Stimulated activated CD8-positive, alpha-beta memory T cell treated with anti-CD3 and anti-CD28 coated beads, Interleukin-4, amount 100 ng/mL, for 1 hour (primary cell): ENCODE data around the gene SLC34A2.
"Not testable (repeated sequence)": the region's sequence is repeated elsewhere in the genome, so short reads cannot be mapped to it uniquely, and the experiment has no call there.

Experiments used
- DNase-seq, 2 donors: peaks; one replicate each; pipeline ENCODE4 v3.0.0-alpha.2; 2020; ENCODE audit warnings: low read depth in 2 of 2, low spot score in 1 of 2

Gene SLC34A2

GRCh38 chr4:25654971-25655963 lies at the start of gene SLC34A2:
Gene SLC34A2 (plus strand): TSS chr4:25655851. CDS start chr4:25662501, 6,650 bp downstream.
- DNase-seq, result no peak

GRCh38 chr4:25608644-25609043 lies 47.0 kb upstream of the SLC34A2 start:
- DNase-seq, result no peak

- DNase-seq, result no peak
Observed at GRCh38 chr4:25609976-25610375, 45.7 kb upstream of the SLC34A2 start.

GRCh38 chr4:25613613-25614012 lies 42.0 kb upstream of the SLC34A2 start:
- DNase-seq, result not testable (repeated sequence)

GRCh38 chr4:25614807-25615206 lies 40.8 kb upstream of the SLC34A2 start:
- no peak for DNase-seq

DNA sequence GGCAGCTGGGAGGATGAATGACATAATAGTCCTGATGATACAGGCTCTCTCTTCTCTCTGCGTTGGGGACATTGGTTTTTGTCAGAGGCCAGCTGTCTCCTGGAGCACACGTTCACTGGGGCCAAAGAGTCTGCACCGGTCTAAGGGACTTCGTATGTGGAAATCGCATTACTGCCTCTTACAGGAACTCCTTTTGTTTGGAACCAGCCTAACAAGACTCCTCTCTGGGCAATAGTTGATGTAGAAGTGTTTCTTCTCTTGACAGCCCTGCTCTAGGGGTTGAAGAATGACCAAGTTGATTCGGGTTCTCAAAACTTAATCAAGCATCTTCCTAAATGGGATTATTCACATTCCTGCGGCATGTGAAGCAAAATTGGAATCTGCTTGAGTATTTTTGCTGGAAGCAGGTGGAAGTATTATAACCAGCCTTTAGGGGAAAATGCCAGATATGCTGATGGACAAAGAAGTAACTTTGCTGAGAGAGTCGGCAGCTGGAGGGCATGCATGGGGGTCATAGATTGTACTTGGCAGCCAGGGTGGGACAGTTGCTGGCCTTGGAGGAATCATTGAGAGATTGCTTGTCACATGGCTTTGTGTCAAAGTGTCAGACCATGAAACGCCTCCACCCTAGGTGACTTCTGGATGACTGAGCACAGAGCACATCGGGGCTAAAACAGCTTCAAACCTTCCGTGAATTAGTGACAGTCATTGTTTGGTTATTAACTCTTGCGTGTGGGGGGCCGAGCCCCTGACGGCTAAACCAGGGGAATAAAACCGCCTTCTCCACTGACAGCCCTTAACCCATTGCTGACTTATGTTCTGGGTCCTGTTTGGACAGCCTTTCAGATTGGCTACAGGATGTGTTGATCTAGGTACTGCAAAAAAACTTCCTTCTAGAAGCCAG lies 34.4 kb upstream of the SLC34A2 start:
- DNase-seq, result no peak

GRCh38 chr4:25624616-25625015 lies 31.0 kb upstream of the SLC34A2 start:
- DNase-seq, result no peak

DNA sequence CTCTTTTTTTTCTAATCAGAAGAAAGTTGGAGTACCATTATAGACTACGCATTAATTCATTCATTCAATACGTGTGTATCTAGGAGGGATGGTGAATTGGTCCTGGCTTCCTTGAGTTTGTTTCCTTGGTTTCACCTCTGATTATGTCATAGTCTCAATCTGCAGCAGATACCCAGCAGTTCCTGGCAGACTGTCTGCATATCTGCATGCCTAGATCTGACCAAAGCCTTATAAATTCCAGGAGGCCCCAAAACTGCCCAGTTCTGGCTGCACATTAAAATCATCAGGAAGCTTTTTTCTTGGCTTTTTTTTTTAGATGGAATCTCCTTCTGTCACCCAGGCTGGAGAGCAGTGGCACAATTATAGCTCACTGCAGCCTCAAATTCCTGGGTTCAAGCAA lies 27.2 kb upstream of the SLC34A2 start:
- DNase-seq, result no peak

DNA sequence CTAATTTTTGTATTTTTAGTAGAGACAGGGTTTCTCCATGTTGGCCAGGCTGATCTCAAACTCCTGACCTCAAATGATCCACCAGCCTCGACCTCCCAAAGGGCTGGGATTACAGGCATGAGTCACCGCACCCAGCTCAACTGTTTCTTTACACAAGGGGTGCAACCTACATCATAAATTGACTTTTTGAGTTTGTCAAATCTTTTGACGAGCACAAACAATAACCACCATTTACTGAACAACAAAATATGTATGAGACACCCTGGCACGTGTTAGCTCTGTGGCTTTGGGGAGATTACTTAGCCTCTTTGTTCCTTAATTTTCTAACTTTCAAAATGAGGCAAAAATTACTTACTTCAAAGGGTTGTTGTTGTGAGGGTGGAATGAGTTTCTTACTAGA lies 23.5 kb upstream of the SLC34A2 start:
- DNase-seq, result no peak

GRCh38 chr4:25633541-25633940 lies 22.1 kb upstream of the SLC34A2 start:
- no peak for DNase-seq

GRCh38 chr4:25635501-25635900 lies 20.1 kb upstream of the SLC34A2 start:
- no peak for DNase-seq

GRCh38 chr4:25637581-25638220 lies 17.9 kb upstream of the SLC34A2 start:
- DNase-seq, result no peak

GRCh38 chr4:25638221-25638601 lies 17.4 kb upstream of the SLC34A2 start:
- DNase-seq, result no peak

GRCh38 chr4:25638806-25639205 lies 16.8 kb upstream of the SLC34A2 start:
- no peak for DNase-seq

DNA sequence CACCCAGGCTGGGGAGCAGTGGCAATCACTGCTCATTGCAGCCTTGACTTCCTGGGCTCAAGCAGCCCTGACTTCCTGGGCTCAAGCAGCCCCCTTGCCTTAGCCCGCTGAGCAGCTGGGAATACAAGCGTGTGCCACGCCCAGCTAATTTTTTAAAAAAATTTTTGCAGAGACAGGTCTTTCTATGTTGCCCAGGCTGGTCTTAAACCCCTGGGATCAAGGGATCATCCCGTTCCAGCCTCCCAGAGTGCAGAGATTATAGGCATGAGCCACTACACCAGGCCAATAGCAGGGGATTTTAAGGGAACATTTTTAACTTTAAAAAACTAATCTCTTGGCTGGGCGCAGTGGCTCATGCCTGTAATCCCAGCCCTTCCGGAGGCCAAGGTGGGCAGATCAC lies 5.3 kb upstream of the SLC34A2 start:
- DNase-seq, result no peak

GRCh38 chr4:25651682-25652081 lies 4.0 kb upstream of the SLC34A2 start:
- DNase-seq, result no peak

DNA sequence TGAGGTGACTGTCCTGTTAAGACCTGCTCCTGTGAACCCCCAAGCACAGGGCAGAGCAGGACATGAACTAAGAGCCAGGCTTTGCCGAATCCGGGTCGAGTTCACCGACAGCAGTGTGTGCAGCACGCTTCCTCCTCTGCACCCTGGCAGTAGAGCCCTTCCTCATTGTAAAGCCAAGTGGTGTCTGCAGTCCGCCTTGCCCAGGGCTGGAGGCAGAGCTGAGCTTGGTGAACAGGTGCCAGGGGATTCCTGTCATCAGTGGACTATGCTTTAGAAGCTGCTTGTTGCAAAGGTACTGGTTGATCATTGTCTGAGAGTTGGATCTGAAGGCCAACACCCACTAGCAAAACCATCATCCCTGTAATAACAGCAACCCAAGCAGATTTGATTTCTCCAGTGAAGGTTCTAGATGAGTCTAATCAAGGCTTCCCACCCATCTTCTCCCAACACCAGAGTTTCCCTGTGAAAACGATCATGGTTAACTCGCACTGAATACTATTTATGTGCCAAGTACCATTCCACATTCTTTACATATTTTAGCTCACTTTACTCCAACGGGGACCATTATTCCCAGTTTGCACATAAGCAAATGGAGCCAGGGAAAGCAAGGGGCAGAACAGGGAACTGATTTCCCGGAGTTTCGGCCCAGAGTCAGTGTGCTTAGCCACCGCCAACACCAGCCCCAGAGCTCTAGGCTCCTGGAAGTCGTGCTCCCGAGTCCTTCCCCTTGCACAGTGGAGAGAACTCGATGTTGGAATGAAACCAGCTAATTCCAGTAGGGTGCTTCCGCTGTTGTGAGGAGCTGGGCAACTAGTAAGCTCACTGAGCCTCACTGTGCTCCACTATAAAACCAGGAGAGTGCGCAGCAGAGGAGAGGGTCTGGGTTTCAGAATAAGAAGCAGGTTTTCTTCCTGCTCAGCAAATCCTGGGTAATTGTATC lies 1.4 kb upstream of the SLC34A2 start:
- DNase-seq, result no peak

- no peak for DNase-seq
Observed at GRCh38 chr4:25656031-25656430, 380 bp downstream of the SLC34A2 start.

- no peak for DNase-seq
Observed at GRCh38 chr4:25658357-25658771, 2.7 kb downstream of the SLC34A2 start.

GRCh38 chr4:25658777-25659176 lies 3.1 kb downstream of the SLC34A2 start:
- no peak for DNase-seq
